ENCODE results near the gene ZDHHC5.

Gene ZDHHC5

DNA sequence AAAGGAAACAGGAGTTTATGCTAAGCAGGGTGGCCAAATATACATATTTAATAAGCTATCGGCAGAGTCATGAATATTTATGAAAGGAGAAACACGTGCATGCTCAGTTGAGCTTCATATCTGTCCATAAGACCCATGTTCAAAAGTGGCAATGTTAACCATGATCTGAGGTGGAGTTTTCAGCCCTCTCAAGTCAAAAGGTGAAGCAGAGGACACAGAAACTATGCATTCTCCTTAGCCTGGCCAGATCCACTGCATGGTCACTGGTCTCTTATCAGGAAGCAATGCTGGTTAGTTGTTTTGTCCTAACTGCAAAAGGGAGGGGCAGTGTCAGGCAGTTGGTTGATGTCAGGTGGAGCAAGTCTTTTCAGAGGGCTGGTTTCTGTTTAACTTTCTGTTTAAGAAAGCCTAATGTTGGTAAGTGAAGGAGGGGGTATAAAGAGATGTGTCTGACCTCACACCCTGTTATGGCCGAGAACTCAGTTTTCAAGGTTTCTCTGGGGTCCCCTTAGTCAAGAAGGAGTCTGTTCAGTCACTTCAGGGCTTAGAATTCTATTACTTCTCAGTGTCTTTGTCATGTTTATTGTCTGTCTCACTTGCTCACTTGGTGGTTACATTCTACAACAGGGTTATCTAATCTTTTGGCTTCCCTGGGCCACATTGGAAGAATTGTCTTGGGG is 67.8 kb downstream of the ZDHHC5 start:
- no peak for DNase-seq

- peak; percentile 98 for DNase-seq
Measured at GRCh38 chr11:57741132-57742086, 73.5 kb downstream of the ZDHHC5 start, which contains the start of gene SELENOH. Gene SELENOH, plus strand, starts transcription at chr11:57741491. Its CDS starts 105 bp downstream, at chr11:57741596.

GRCh38 chr11:57742087-57742452 is 74.2 kb downstream of the ZDHHC5 start:
- no peak for DNase-seq

GRCh38 chr11:57744357-57744756 is 76.4 kb downstream of the ZDHHC5 start:
- no peak for DNase-seq

DNA sequence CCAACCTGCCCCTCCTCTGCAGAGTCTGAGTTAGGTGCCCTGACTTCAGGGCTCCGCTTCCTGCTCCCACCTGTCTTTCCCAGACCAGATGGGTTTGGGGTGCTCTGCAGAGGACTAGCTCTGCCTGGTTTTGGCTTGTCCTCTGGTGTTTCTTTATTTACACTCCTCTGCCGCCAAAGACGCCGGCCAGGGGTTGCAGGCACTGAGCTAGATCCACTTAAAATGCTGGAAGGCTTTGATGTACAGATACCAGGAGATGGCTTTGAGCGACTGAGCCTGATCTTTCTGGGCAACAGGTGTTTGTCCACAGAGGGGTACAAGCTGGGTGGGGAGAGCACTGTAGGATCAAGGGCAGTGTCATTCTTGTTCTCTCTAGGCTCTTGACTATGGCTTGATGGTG is 77.3 kb downstream of the ZDHHC5 start:
- DNase-seq: no peak

GRCh38 chr11:57746920-57747319 is 79.0 kb downstream of the ZDHHC5 start:
- DNase-seq: no peak
